HepG2 (cell line): ENCODE data around the gene GPR15.

Source experiments
- EP300 ChIP-seq, 3 experiments: sonication (generic) in 1 of 3; formaldehyde crosslinking in 1 of 3; IDR thresholded peaks; 2 replicates each; pipeline versions ENCODE4 v1.5.1 to v1.6.1; 2011 to 2020; ENCODE audit warnings: low read depth in 2 of 3, low read length in 2 of 3, borderline replicate concordance in 1 of 3, improper control_type of control experiment in 1 of 3, mild to moderate bottlenecking in 1 of 3, missing genetic modification reagents in 1 of 3, moderate library complexity in 1 of 3
- HNRNPUL1 ChIP-seq: fragments of 200-400 bp; formaldehyde crosslinking; IDR thresholded peaks from 2 replicates; pipeline ENCODE4 v1.6.1; 2017; ENCODE audit warnings: low read depth, mild to moderate bottlenecking, low read length, moderate library complexity
- KLF16 ChIP-seq, 2 experiments: sonication (generic) in 1 of 2; formaldehyde crosslinking in 1 of 2; IDR thresholded peaks; 2 replicates each; pipeline versions ENCODE4 v1.6.1 to v1.8.0; 2016 to 2023; ENCODE audit warnings: missing genetic modification reagents in 2 of 2, missing compliant biosample characterization in 1 of 2
- RFX3 ChIP-seq: IDR thresholded peaks from 2 replicates; pipeline ENCODE4 v1.6.1; 2016; ENCODE audit warnings: missing biosample characterization, missing genetic modification reagents
- TF ChIP-seq, protein P1 (sequence below): sonication (generic); formaldehyde crosslinking; IDR thresholded peaks from 2 replicates; pipeline ENCODE4 v1.4.0; 2020; ENCODE audit warnings: missing genetic modification reagents, borderline replicate concordance
- TF ChIP-seq, protein P2 (sequence below): sonication (generic); formaldehyde crosslinking; IDR thresholded peaks from 2 replicates; pipeline ENCODE4 v1.4.0; 2020; ENCODE audit warnings: mild to moderate bottlenecking, missing genetic modification reagents
- TF ChIP-seq, protein P3 (sequence below): sonication (generic); formaldehyde crosslinking; IDR thresholded peaks from 2 replicates; pipeline ENCODE4 v1.4.0; 2020; ENCODE audit warnings: missing genetic modification reagents
- TF ChIP-seq, protein P4 (sequence below): sonication (generic); formaldehyde crosslinking; IDR thresholded peaks from 2 replicates; pipeline ENCODE4 v1.5.0; 2020; ENCODE audit warnings: mild to moderate bottlenecking, missing genetic modification reagents, moderate library complexity
- TF ChIP-seq, protein P5 (sequence below): sonication (generic); formaldehyde crosslinking; IDR thresholded peaks from 2 replicates; pipeline ENCODE4 v1.8.0; 2022; ENCODE audit warnings: mild to moderate bottlenecking, missing genetic modification reagents
- TF ChIP-seq, protein P6 (sequence below): sonication (generic); formaldehyde crosslinking; IDR thresholded peaks from 2 replicates; pipeline ENCODE4 v1.8.0; 2022; ENCODE audit warnings: mild to moderate bottlenecking, missing genetic modification reagents; ENCODE audit not compliant: insufficient replicate concordance

DNA sequence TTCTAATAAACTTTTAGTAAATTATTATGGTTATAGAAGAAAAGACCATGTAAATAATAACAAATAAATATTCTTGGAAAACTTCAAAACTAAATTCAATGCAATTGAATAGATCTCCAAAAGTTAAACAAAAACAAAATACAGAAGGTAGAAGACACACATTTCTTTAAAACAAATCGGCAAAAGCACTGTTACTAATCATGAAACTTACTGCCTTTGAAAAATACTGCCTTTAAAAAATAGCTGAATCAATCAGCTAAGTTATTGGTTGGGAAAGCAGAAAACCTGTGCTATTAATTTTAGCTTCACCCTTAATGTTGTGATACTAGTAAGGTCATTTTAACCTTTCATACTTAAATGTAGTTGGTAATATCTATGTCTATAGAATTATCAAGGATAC lies 3.0 kb downstream of the GPR15 start:
- TF ChIP-seq, protein P1, sequence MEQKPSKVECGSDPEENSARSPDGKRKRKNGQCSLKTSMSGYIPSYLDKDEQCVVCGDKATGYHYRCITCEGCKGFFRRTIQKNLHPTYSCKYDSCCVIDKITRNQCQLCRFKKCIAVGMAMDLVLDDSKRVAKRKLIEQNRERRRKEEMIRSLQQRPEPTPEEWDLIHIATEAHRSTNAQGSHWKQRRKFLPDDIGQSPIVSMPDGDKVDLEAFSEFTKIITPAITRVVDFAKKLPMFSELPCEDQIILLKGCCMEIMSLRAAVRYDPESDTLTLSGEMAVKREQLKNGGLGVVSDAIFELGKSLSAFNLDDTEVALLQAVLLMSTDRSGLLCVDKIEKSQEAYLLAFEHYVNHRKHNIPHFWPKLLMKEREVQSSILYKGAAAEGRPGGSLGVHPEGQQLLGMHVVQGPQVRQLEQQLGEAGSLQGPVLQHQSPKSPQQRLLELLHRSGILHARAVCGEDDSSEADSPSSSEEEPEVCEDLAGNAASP: no peak
- TF ChIP-seq, protein P2, sequence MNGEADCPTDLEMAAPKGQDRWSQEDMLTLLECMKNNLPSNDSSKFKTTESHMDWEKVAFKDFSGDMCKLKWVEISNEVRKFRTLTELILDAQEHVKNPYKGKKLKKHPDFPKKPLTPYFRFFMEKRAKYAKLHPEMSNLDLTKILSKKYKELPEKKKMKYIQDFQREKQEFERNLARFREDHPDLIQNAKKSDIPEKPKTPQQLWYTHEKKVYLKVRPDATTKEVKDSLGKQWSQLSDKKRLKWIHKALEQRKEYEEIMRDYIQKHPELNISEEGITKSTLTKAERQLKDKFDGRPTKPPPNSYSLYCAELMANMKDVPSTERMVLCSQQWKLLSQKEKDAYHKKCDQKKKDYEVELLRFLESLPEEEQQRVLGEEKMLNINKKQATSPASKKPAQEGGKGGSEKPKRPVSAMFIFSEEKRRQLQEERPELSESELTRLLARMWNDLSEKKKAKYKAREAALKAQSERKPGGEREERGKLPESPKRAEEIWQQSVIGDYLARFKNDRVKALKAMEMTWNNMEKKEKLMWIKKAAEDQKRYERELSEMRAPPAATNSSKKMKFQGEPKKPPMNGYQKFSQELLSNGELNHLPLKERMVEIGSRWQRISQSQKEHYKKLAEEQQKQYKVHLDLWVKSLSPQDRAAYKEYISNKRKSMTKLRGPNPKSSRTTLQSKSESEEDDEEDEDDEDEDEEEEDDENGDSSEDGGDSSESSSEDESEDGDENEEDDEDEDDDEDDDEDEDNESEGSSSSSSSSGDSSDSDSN: no peak
- TF ChIP-seq, protein P3, sequence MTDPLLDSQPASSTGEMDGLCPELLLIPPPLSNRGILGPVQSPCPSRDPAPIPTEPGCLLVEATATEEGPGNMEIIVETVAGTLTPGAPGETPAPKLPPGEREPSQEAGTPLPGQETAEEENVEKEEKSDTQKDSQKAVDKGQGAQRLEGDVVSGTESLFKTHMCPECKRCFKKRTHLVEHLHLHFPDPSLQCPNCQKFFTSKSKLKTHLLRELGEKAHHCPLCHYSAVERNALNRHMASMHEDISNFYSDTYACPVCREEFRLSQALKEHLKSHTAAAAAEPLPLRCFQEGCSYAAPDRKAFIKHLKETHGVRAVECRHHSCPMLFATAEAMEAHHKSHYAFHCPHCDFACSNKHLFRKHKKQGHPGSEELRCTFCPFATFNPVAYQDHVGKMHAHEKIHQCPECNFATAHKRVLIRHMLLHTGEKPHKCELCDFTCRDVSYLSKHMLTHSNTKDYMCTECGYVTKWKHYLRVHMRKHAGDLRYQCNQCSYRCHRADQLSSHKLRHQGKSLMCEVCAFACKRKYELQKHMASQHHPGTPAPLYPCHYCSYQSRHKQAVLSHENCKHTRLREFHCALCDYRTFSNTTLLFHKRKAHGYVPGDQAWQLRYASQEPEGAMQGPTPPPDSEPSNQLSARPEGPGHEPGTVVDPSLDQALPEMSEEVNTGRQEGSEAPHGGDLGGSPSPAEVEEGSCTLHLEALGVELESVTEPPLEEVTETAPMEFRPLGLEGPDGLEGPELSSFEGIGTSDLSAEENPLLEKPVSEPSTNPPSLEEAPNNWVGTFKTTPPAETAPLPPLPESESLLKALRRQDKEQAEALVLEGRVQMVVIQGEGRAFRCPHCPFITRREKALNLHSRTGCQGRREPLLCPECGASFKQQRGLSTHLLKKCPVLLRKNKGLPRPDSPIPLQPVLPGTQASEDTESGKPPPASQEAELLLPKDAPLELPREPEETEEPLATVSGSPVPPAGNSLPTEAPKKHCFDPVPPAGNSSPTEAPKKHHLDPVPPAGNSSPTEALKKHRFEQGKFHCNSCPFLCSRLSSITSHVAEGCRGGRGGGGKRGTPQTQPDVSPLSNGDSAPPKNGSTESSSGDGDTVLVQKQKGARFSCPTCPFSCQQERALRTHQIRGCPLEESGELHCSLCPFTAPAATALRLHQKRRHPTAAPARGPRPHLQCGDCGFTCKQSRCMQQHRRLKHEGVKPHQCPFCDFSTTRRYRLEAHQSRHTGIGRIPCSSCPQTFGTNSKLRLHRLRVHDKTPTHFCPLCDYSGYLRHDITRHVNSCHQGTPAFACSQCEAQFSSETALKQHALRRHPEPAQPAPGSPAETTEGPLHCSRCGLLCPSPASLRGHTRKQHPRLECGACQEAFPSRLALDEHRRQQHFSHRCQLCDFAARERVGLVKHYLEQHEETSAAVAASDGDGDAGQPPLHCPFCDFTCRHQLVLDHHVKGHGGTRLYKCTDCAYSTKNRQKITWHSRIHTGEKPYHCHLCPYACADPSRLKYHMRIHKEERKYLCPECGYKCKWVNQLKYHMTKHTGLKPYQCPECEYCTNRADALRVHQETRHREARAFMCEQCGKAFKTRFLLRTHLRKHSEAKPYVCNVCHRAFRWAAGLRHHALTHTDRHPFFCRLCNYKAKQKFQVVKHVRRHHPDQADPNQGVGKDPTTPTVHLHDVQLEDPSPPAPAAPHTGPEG (CRISPR knock-in tag): no peak
- TF ChIP-seq, protein P4, sequence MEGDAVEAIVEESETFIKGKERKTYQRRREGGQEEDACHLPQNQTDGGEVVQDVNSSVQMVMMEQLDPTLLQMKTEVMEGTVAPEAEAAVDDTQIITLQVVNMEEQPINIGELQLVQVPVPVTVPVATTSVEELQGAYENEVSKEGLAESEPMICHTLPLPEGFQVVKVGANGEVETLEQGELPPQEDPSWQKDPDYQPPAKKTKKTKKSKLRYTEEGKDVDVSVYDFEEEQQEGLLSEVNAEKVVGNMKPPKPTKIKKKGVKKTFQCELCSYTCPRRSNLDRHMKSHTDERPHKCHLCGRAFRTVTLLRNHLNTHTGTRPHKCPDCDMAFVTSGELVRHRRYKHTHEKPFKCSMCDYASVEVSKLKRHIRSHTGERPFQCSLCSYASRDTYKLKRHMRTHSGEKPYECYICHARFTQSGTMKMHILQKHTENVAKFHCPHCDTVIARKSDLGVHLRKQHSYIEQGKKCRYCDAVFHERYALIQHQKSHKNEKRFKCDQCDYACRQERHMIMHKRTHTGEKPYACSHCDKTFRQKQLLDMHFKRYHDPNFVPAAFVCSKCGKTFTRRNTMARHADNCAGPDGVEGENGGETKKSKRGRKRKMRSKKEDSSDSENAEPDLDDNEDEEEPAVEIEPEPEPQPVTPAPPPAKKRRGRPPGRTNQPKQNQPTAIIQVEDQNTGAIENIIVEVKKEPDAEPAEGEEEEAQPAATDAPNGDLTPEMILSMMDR (CRISPR knock-in tag): no peak
- TF ChIP-seq RFX3 (CRISPR knock-in tag) (no peak), KLF16 (CRISPR knock-in tag; IDR thresholded peaks at IDR 0.05) (no peak), EP300 (IDR thresholded peaks at IDR 0.05; ENCODE audit: low read depth in 2 of 2, low read length in 2 of 2) (no peak), EP300 (CRISPR knock-in tag; IDR thresholded peaks at IDR 0.05; ENCODE audit: borderline replicate concordance) (no peak), HNRNPUL1 (no peak)
- TF ChIP-seq, protein P5, sequence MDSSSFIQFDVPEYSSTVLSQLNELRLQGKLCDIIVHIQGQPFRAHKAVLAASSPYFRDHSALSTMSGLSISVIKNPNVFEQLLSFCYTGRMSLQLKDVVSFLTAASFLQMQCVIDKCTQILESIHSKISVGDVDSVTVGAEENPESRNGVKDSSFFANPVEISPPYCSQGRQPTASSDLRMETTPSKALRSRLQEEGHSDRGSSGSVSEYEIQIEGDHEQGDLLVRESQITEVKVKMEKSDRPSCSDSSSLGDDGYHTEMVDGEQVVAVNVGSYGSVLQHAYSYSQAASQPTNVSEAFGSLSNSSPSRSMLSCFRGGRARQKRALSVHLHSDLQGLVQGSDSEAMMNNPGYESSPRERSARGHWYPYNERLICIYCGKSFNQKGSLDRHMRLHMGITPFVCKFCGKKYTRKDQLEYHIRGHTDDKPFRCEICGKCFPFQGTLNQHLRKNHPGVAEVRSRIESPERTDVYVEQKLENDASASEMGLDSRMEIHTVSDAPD (CRISPR knock-in tag): no peak
- TF ChIP-seq, protein P6, sequence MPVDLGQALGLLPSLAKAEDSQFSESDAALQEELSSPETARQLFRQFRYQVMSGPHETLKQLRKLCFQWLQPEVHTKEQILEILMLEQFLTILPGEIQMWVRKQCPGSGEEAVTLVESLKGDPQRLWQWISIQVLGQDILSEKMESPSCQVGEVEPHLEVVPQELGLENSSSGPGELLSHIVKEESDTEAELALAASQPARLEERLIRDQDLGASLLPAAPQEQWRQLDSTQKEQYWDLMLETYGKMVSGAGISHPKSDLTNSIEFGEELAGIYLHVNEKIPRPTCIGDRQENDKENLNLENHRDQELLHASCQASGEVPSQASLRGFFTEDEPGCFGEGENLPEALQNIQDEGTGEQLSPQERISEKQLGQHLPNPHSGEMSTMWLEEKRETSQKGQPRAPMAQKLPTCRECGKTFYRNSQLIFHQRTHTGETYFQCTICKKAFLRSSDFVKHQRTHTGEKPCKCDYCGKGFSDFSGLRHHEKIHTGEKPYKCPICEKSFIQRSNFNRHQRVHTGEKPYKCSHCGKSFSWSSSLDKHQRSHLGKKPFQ (CRISPR knock-in tag): no peak
